ENCODE data around the gene UGT3A2. TPM values are rescaled to one million over a fixed set of nuclear protein-coding genes. Genes with fewer than 3 reads are reported as not detected.

UGT3A2 gene
- total RNA-seq, 1 experiment from 2014 or later, result not detected

- Mint-ChIP-seq H3K36me3 (ENCODE audit: insufficient read depth, unreplicated experiment) (no peaks in the 10 kb centered on the region), H3K27ac (ENCODE audit: unreplicated experiment) (no peak overlapping the region), H3K4me1 (ENCODE audit: low read depth, unreplicated experiment) (peaks cover 9% of the 10 kb centered on the region), H3K9me3 (ENCODE audit: unreplicated experiment) (no peaks in the 10 kb centered on the region), H3K4me3 (ENCODE audit: unreplicated experiment) (no peak overlapping the region), H3K27me3 (ENCODE audit: insufficient read depth, unreplicated experiment) (peaks cover 21% of the 10 kb centered on the region)
- H3K4me3 ChIP-seq (ENCODE audit: low read depth, low read length), result no peak overlapping the region
- ChIA-PET CTCF (no interaction called here), POLR2A (no interaction called here)
- H3K4me1 ChIP-seq, result no peaks in the 10 kb centered on the region
- TF ChIP-seq CTCF (IDR thresholded peaks at IDR 0.05; ENCODE audit: insufficient read depth in 1 of 2, low read depth in 1 of 2, low read length in 1 of 2, severe bottlenecking in 1 of 2, unreplicated experiment in 1 of 2), result no peak
- no peaks in the 10 kb centered on the region for H3K36me3 ChIP-seq (ENCODE audit: control insufficient read depth, insufficient read depth, low read length)
- intact Hi-C loops (cut with micrococcal nuclease; ENCODE audit: unreplicated experiment), result no loop called here
- no peaks in the 10 kb centered on the region for H3K9me3 ChIP-seq
- no peaks in the 10 kb centered on the region; the same call in 1 of the 2 replicates for H3K27me3 ChIP-seq (replicated peaks; ENCODE audit: control insufficient read depth, insufficient read depth, low read length)
- DNase-seq, result no peak
- no TSS peak for BruUV-seq (replicated peaks)
Measured at GRCh38 chr5:36055984-36056383, 10.7 kb downstream of the UGT3A2 start.

- no peaks in the 10 kb centered on the region for H3K9me3 ChIP-seq
- CTCF ChIA-PET, result interaction anchor here (0.6 to 0.9 kb wide), 2 partner anchors 24 to 145 kb away, joined by 3 read pairs; no protein-coding TSS in a partner anchor
- no TSS peak for BruUV-seq (replicated peaks)
- no peak overlapping the region for H3K4me3 Mint-ChIP-seq (ENCODE audit: unreplicated experiment)
- H3K4me3 ChIP-seq (ENCODE audit: low read depth, low read length), result no peak overlapping the region
- peaks cover 9% of the 10 kb centered on the region for H3K4me1 Mint-ChIP-seq (ENCODE audit: low read depth, unreplicated experiment)
- TF ChIP-seq CTCF (IDR thresholded peaks at IDR 0.05; ENCODE audit: insufficient read depth in 1 of 2, low read depth in 1 of 2, low read length in 1 of 2, severe bottlenecking in 1 of 2, unreplicated experiment in 1 of 2), result no peak
- H3K36me3 ChIP-seq (ENCODE audit: control insufficient read depth, insufficient read depth, low read length), result no peaks in the 10 kb centered on the region
- H3K4me1 ChIP-seq, result no peaks in the 10 kb centered on the region
- no peak overlapping the region for H3K27ac Mint-ChIP-seq (ENCODE audit: unreplicated experiment)
- no peaks in the 10 kb centered on the region; the same call in 1 of the 2 replicates for H3K27me3 ChIP-seq (replicated peaks; ENCODE audit: control insufficient read depth, insufficient read depth, low read length)
- no peaks in the 10 kb centered on the region for H3K9me3 Mint-ChIP-seq (ENCODE audit: unreplicated experiment)
- intact Hi-C loops (cut with micrococcal nuclease; ENCODE audit: unreplicated experiment), result no loop called here
- H3K27me3 Mint-ChIP-seq (ENCODE audit: insufficient read depth, unreplicated experiment), result peaks cover 21% of the 10 kb centered on the region
- DNase-seq, result no peak
- H3K36me3 Mint-ChIP-seq (ENCODE audit: insufficient read depth, unreplicated experiment), result no peaks in the 10 kb centered on the region
- POLR2A ChIA-PET, result no interaction called here
Measured at GRCh38 chr5:36054647-36055046, 12.0 kb downstream of the UGT3A2 start.

- Histone ChIP-seq H3K27me3 (replicated peaks; ENCODE audit: control insufficient read depth, insufficient read depth, low read length) (no peaks in the 10 kb centered on the region; the same call in 1 of the 2 replicates), H3K36me3 (ENCODE audit: control insufficient read depth, insufficient read depth, low read length) (no peaks in the 10 kb centered on the region), H3K9me3 (no peaks in the 10 kb centered on the region), H3K4me3 (ENCODE audit: low read depth, low read length) (no peak overlapping the region), H3K4me1 (no peaks in the 10 kb centered on the region)
- Mint-ChIP-seq H3K9me3 (ENCODE audit: unreplicated experiment) (no peaks in the 10 kb centered on the region), H3K4me1 (ENCODE audit: low read depth, unreplicated experiment) (no peaks in the 10 kb centered on the region), H3K4me3 (ENCODE audit: unreplicated experiment) (no peak overlapping the region), H3K27ac (ENCODE audit: unreplicated experiment) (no peak overlapping the region), H3K27me3 (ENCODE audit: insufficient read depth, unreplicated experiment) (peaks cover 21% of the 10 kb centered on the region), H3K36me3 (ENCODE audit: insufficient read depth, unreplicated experiment) (no peaks in the 10 kb centered on the region)
- no peak for DNase-seq
- no peak for TF ChIP-seq CTCF (IDR thresholded peaks at IDR 0.05; ENCODE audit: insufficient read depth in 1 of 2, low read depth in 1 of 2, low read length in 1 of 2, severe bottlenecking in 1 of 2, unreplicated experiment in 1 of 2)
- no TSS peak for BruUV-seq (replicated peaks)
- CTCF ChIA-PET, result no interaction called here
- POLR2A ChIA-PET, result no interaction called here
- intact Hi-C loops (cut with micrococcal nuclease; ENCODE audit: unreplicated experiment), result no loop called here
Measured at GRCh38 chr5:36052538-36052937, 14.1 kb downstream of the UGT3A2 start.
